OCI-LY1 (cell line): ENCODE measurements around the gene SLC39A11.

ENCODE experiments used
- EZH2 ChIP-seq: fragments of 200-600 bp; sonication (generic), shearing (Covaris generic); IDR thresholded peaks from 2 replicates; pipeline ENCODE4 v1.8.0; 2017; ENCODE audit warnings: borderline replicate concordance, mixed run types, mild to moderate bottlenecking, antibody characterized with exemption, low read length, moderate library complexity, mixed read lengths
- TF ChIP-seq, protein P1 (sequence below): fragments of 200-600 bp; sonication (generic), shearing (Covaris generic); IDR thresholded peaks from 2 replicates; pipeline ENCODE4 v1.5.1; 2017; ENCODE audit warnings: mild to moderate bottlenecking, antibody characterized with exemption, low read length, moderate library complexity, mixed read lengths

DNA sequence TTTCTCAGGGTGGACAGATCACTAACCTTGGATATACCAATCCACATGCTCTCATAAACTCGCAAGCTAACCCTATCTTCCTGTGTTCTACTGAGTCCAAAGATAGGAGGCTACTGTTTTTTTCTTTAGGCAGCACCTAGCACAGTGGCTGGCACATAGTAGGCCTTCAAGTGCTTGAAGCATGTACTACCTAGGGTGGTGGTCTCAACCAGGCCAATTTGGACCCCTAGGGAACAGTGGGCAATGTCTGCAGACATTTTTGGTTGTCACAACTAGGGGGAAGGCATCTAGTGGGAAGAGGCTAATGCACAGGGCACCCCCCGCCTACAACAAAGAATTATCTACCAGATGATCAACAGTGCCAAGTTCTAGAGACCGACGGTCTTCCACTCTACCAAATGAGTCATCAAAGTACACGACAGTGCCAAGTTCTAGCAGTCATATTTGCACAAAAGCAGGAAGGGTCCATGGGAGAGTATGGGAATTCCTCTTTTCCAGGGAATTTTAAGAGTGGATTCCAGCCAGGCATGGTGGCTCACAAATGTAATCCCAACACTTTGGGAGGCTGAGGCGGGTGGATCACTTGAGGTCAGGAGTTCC, 390.3 kb downstream of the SLC39A11 start:
- TF ChIP-seq, protein P1, sequence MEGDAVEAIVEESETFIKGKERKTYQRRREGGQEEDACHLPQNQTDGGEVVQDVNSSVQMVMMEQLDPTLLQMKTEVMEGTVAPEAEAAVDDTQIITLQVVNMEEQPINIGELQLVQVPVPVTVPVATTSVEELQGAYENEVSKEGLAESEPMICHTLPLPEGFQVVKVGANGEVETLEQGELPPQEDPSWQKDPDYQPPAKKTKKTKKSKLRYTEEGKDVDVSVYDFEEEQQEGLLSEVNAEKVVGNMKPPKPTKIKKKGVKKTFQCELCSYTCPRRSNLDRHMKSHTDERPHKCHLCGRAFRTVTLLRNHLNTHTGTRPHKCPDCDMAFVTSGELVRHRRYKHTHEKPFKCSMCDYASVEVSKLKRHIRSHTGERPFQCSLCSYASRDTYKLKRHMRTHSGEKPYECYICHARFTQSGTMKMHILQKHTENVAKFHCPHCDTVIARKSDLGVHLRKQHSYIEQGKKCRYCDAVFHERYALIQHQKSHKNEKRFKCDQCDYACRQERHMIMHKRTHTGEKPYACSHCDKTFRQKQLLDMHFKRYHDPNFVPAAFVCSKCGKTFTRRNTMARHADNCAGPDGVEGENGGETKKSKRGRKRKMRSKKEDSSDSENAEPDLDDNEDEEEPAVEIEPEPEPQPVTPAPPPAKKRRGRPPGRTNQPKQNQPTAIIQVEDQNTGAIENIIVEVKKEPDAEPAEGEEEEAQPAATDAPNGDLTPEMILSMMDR = no peak
- no peak for TF ChIP-seq EZH2
